ENCODE results near the gene TGFB2.

DNA sequence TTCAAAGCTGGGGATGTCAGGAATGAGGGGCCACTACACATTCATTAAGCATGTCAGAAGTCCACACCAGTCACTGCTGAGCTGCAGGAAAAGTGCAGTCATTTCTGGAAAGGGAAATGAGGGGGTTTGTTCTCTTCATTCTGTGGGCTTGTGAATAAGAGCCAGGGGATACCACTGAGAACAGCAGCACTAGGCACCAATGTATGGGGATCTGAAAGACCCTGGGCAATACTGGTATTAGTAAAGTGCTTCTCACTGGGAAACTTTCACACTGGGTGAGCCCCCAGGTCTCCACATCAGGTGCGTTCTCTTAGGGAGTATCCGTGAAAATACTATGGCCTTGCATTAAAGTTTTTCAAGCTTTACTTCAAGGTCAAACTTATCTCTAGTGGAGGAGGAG lies 49.9 kb downstream of the TGFB2 start:
- TF ChIP-seq, protein P1, sequence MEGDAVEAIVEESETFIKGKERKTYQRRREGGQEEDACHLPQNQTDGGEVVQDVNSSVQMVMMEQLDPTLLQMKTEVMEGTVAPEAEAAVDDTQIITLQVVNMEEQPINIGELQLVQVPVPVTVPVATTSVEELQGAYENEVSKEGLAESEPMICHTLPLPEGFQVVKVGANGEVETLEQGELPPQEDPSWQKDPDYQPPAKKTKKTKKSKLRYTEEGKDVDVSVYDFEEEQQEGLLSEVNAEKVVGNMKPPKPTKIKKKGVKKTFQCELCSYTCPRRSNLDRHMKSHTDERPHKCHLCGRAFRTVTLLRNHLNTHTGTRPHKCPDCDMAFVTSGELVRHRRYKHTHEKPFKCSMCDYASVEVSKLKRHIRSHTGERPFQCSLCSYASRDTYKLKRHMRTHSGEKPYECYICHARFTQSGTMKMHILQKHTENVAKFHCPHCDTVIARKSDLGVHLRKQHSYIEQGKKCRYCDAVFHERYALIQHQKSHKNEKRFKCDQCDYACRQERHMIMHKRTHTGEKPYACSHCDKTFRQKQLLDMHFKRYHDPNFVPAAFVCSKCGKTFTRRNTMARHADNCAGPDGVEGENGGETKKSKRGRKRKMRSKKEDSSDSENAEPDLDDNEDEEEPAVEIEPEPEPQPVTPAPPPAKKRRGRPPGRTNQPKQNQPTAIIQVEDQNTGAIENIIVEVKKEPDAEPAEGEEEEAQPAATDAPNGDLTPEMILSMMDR (conservative IDR thresholded peaks at IDR 0.05 in 1 of 2, IDR thresholded peaks at IDR 0.05 in 1 of 2; ENCODE audit: extremely low read depth in 1 of 2, insufficient read depth in 1 of 2, low read depth in 1 of 2, low read length in 2 of 2), result no peak
- no peak for TF ChIP-seq EZH2 (IDR thresholded peaks at IDR 0.05; ENCODE audit: borderline replicate concordance, low read length)

Data from mammary epithelial cell (primary cell).